ENCODE results near the gene TENM4. TPM values are rescaled to one million over a fixed set of nuclear protein-coding genes. Genes with fewer than 3 reads are reported as not detected.

TENM4 gene
- total RNA-seq, 2 experiments from 2014 or later, result not detected

- Mint-ChIP-seq H3K27me3 (peaks cover 5% of the 10 kb centered on the region), H3K9me3 (no peaks in the 10 kb centered on the region), H3K27ac (no peak overlapping the region), H3K4me1 (no peaks in the 10 kb centered on the region), H3K4me3 (no peak overlapping the region), H3K36me3 (no peaks in the 10 kb centered on the region)
- POLR2A ChIA-PET, result no interaction called here
- DNase-seq (no peak), ATAC-seq (ENCODE audit: low read depth) (no peak)
Measured at GRCh38 chr11:78780889-78781288, 659.9 kb downstream of the TENM4 start.

GRCh38 chr11:78773492-78773891, 667.3 kb downstream of the TENM4 start:
- Mint-ChIP-seq H3K27me3 (no peaks in the 10 kb centered on the region), H3K9me3 (no peaks in the 10 kb centered on the region), H3K27ac (no peak overlapping the region), H3K4me3 (no peak overlapping the region), H3K4me1 (no peaks in the 10 kb centered on the region), H3K36me3 (no peaks in the 10 kb centered on the region)
- ATAC-seq (ENCODE audit: low read depth) (no peak), DNase-seq (no peak)
- POLR2A ChIA-PET, result no interaction called here

- no peaks in the 10 kb centered on the region for H3K9me3 Mint-ChIP-seq
- ATAC-seq (ENCODE audit: low read depth) (no peak), DNase-seq (no peak)
- H3K27me3 Mint-ChIP-seq, result no peaks in the 10 kb centered on the region
- POLR2A ChIA-PET, result no interaction called here
- H3K4me1 Mint-ChIP-seq, result no peaks in the 10 kb centered on the region
- no peak overlapping the region for H3K27ac Mint-ChIP-seq
- no peak overlapping the region for H3K4me3 Mint-ChIP-seq
- H3K36me3 Mint-ChIP-seq, result no peaks in the 10 kb centered on the region
Measured at GRCh38 chr11:78773077-78773476, 667.8 kb downstream of the TENM4 start.

GRCh38 chr11:78772186-78772585, 668.6 kb downstream of the TENM4 start:
- H3K27me3 Mint-ChIP-seq, result no peaks in the 10 kb centered on the region
- DNase-seq (no peak), ATAC-seq (ENCODE audit: low read depth) (no peak)
- H3K27ac Mint-ChIP-seq, result no peak overlapping the region
- no peak overlapping the region for H3K4me3 Mint-ChIP-seq
- H3K9me3 Mint-ChIP-seq, result no peaks in the 10 kb centered on the region
- no peaks in the 10 kb centered on the region for H3K36me3 Mint-ChIP-seq
- H3K4me1 Mint-ChIP-seq, result no peaks in the 10 kb centered on the region
- POLR2A ChIA-PET, result no interaction called here

- Mint-ChIP-seq H3K4me1 (no peaks in the 10 kb centered on the region), H3K4me3 (no peak overlapping the region), H3K36me3 (no peaks in the 10 kb centered on the region), H3K27me3 (no peaks in the 10 kb centered on the region), H3K9me3 (no peaks in the 10 kb centered on the region), H3K27ac (no peak overlapping the region)
- POLR2A ChIA-PET, result no interaction called here
- ATAC-seq (ENCODE audit: low read depth), result no peak
- no peak for DNase-seq
Measured at GRCh38 chr11:78770931-78771330, 669.9 kb downstream of the TENM4 start.

GRCh38 chr11:78768971-78769370, 671.9 kb downstream of the TENM4 start:
- no peaks in the 10 kb centered on the region for H3K9me3 Mint-ChIP-seq
- POLR2A ChIA-PET, result no interaction called here
- DNase-seq (no peak), ATAC-seq (ENCODE audit: low read depth) (no peak)
- H3K27ac Mint-ChIP-seq, result no peak overlapping the region
- no peaks in the 10 kb centered on the region for H3K4me1 Mint-ChIP-seq
- H3K27me3 Mint-ChIP-seq, result peaks cover 3% of the 10 kb centered on the region
- H3K36me3 Mint-ChIP-seq, result no peaks in the 10 kb centered on the region
- H3K4me3 Mint-ChIP-seq, result no peak overlapping the region

- H3K36me3 Mint-ChIP-seq, result no peaks in the 10 kb centered on the region
- H3K4me1 Mint-ChIP-seq, result no peaks in the 10 kb centered on the region
- DNase-seq, result no peak
- peaks cover 3% of the 10 kb centered on the region for H3K27me3 Mint-ChIP-seq
- ATAC-seq (ENCODE audit: low read depth), result no peak
- H3K27ac Mint-ChIP-seq, result no peak overlapping the region
- H3K9me3 Mint-ChIP-seq, result no peaks in the 10 kb centered on the region
- H3K4me3 Mint-ChIP-seq, result no peak overlapping the region
- POLR2A ChIA-PET, result no interaction called here
Measured at GRCh38 chr11:78768345-78768744, 672.5 kb downstream of the TENM4 start.

GRCh38 chr11:78767027-78767932, 673.5 kb downstream of the TENM4 start:
- H3K27ac Mint-ChIP-seq, result no peak overlapping the region
- ATAC-seq (ENCODE audit: low read depth) (no peak), DNase-seq (no peak)
- no peak overlapping the region for H3K4me3 Mint-ChIP-seq
- H3K27me3 Mint-ChIP-seq, result peaks cover 3% of the 10 kb centered on the region
- H3K9me3 Mint-ChIP-seq, result no peaks in the 10 kb centered on the region
- H3K36me3 Mint-ChIP-seq, result no peaks in the 10 kb centered on the region
- no peaks in the 10 kb centered on the region for H3K4me1 Mint-ChIP-seq
- POLR2A ChIA-PET, result no interaction called here

- H3K4me3 Mint-ChIP-seq, result no peak overlapping the region
- peaks cover 3% of the 10 kb centered on the region for H3K27me3 Mint-ChIP-seq
- DNase-seq, result no peak
- H3K4me1 Mint-ChIP-seq, result no peaks in the 10 kb centered on the region
- POLR2A ChIA-PET, result no interaction called here
- H3K9me3 Mint-ChIP-seq, result no peaks in the 10 kb centered on the region
- H3K27ac Mint-ChIP-seq, result no peak overlapping the region
- no peak for ATAC-seq (ENCODE audit: low read depth)
- H3K36me3 Mint-ChIP-seq, result no peaks in the 10 kb centered on the region
Measured at GRCh38 chr11:78764946-78765345, 675.9 kb downstream of the TENM4 start.

- Mint-ChIP-seq H3K27me3 (peaks cover 3% of the 10 kb centered on the region), H3K36me3 (no peaks in the 10 kb centered on the region), H3K4me1 (no peaks in the 10 kb centered on the region), H3K4me3 (no peak overlapping the region), H3K27ac (no peak overlapping the region), H3K9me3 (no peaks in the 10 kb centered on the region)
- DNase-seq (no peak), ATAC-seq (ENCODE audit: low read depth) (no peak)
- POLR2A ChIA-PET, result no interaction called here
Measured at GRCh38 chr11:78763664-78764063, 677.2 kb downstream of the TENM4 start.

- peaks cover 3% of the 10 kb centered on the region for H3K27me3 Mint-ChIP-seq
- no peaks in the 10 kb centered on the region for H3K36me3 Mint-ChIP-seq
- H3K27ac Mint-ChIP-seq, result no peak overlapping the region
- no peak overlapping the region for H3K4me3 Mint-ChIP-seq
- H3K4me1 Mint-ChIP-seq, result no peaks in the 10 kb centered on the region
- ATAC-seq (ENCODE audit: low read depth) (no peak), DNase-seq (no peak)
- POLR2A ChIA-PET, result no interaction called here
- H3K9me3 Mint-ChIP-seq, result no peaks in the 10 kb centered on the region
Measured at GRCh38 chr11:78762105-78762504, 678.7 kb downstream of the TENM4 start.

- no peak overlapping the region for H3K27ac Mint-ChIP-seq
- POLR2A ChIA-PET, result no interaction called here
- no peak for ATAC-seq (ENCODE audit: low read depth)
- no peaks in the 10 kb centered on the region for H3K9me3 Mint-ChIP-seq
- DNase-seq, result no peak
- H3K4me3 Mint-ChIP-seq, result no peak overlapping the region
- peaks cover 2% of the 10 kb centered on the region for H3K27me3 Mint-ChIP-seq
- H3K4me1 Mint-ChIP-seq, result no peaks in the 10 kb centered on the region
- H3K36me3 Mint-ChIP-seq, result no peaks in the 10 kb centered on the region
Measured at GRCh38 chr11:78759071-78759470, 681.8 kb downstream of the TENM4 start.

- DNase-seq (no peak), ATAC-seq (ENCODE audit: low read depth) (no peak)
- Mint-ChIP-seq H3K4me1 (no peaks in the 10 kb centered on the region), H3K27ac (no peak overlapping the region), H3K36me3 (no peaks in the 10 kb centered on the region), H3K9me3 (no peaks in the 10 kb centered on the region), H3K4me3 (no peak overlapping the region), H3K27me3 (peaks cover 11% of the 10 kb centered on the region)
- POLR2A ChIA-PET, result no interaction called here
Measured at GRCh38 chr11:78753297-78753696, 687.5 kb downstream of the TENM4 start.

GRCh38 chr11:78752494-78752893, 688.3 kb downstream of the TENM4 start:
- no peaks in the 10 kb centered on the region for H3K4me1 Mint-ChIP-seq
- no peak for ATAC-seq (ENCODE audit: low read depth)
- H3K4me3 Mint-ChIP-seq, result no peak overlapping the region
- H3K9me3 Mint-ChIP-seq, result no peaks in the 10 kb centered on the region
- POLR2A ChIA-PET, result no interaction called here
- no peaks in the 10 kb centered on the region for H3K36me3 Mint-ChIP-seq
- no peak for DNase-seq
- no peak overlapping the region for H3K27ac Mint-ChIP-seq
- H3K27me3 Mint-ChIP-seq, result peaks cover 11% of the 10 kb centered on the region
